Colonic mucosa (tissue), 4 donors: ENCODE measurements around the gene UBC. TPM values are rescaled to one million over a fixed set of nuclear protein-coding genes. Genes with fewer than 3 reads are reported as not detected.
A peak's percentile ranks its signal among the peaks of the same experiment; 100 is the strongest.

ENCODE experiments used
- DNase-seq: peaks from one replicate; pipeline ENCODE4 v3.0.0-alpha.2; 2020
- H3K27ac ChIP-seq: fragments of 200-600 bp; one replicate; pipeline ENCODE4 v1.8.0; 2021
- H3K27me3 ChIP-seq: fragments of 200-600 bp; one replicate; pipeline ENCODE4 v1.8.0; 2021
- H3K36me3 ChIP-seq: fragments of 200-600 bp; one replicate; pipeline ENCODE4 v1.8.0; 2021
- H3K4me1 ChIP-seq: fragments of 200-600 bp; one replicate; pipeline ENCODE4 v1.8.0; 2021; ENCODE audit warnings: mild to moderate bottlenecking
- H3K4me3 ChIP-seq: fragments of 200-600 bp; one replicate; pipeline ENCODE4 v1.8.0; 2021
- H3K9ac ChIP-seq, 2 donors: one replicate each; pipeline ENCODE4 v1.7.0; 2013; ENCODE audit warnings: control low read depth in 2 of 2, low read depth in 2 of 2, low read length in 2 of 2
- H3K9me3 ChIP-seq: fragments of 200-600 bp; one replicate; pipeline ENCODE4 v1.8.0; 2021
- intact Hi-C: fragments of 100-400 bp; cut with DNase I; formaldehyde crosslinking; loops from one replicate; pipeline ENCODE4 v1.14.1; 2022
- total RNA-seq, 2 donors: library from RNA; stranded (reverse); fragmentation: NEBNext Ultra II Directional in 1 of 2; extraction: Animal tissue kit (Norgen Biotek cat#: 25700) in 1 of 2; gene quantifications; one replicate each; pipeline ENCODE4 v1.2.1, GENCODE V29; 2021
- TF ChIP-seq, protein P1 (sequence below): fragments of 200-600 bp; IDR thresholded peaks from one replicate; pipeline ENCODE4 v1.8.0; 2022; ENCODE audit warnings: antibody characterized with exemption, mild to moderate bottlenecking
- donor health status: healthy.
- donor health status: DM: no; HTN: no; CAD: no.
- donor health status: DM: no; HTN: no; CAD: no.

The UBC gene
- total RNA-seq, 2 donors from 2014 or later: 903 to 1,043 TPM

DNA sequence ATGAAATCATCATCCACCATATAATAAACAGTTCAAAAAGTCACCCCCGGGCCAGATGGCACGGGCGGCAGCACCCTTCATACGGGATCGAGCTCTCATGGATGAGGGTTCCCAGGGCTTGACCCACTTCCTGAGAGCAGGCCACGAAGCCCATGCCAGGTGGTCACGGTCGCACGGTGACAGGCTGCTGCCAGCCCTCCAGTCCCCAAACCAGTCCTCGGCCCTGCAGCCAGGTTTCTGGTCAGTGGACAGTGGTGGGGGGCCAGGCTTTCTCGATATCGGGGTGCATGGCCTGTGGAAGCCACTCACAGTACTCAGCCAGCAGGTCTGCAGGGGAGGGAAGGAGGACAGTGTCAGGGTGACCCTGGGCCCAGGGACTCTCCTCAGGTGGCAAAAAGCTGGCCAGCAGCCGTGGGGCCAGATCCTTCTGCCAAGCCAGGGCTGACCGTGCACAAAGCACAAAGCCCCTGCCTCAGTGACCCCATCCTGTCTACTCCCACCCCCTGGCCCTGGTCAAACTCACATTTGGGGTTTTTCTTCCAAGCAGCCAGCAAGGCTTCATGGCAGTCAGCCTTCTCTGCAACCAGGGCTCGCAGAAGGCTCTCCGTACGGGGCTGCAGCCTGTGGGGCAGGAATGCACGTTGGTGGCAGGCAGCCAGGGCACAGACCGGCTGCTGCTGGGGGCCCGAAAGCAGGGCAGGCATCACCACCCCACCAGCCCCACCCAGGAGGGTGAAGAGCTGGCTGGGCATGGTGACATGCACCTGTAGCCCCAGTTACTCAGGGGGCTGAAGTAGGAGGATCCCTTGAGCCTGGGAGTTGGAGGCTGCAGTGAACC is 33.3 kb upstream of the UBC start:
- Histone ChIP-seq H3K36me3 (no peaks in the 10 kb centered on the region), H3K27ac (no peak overlapping the region), H3K9ac (no peak overlapping the region)

DNA sequence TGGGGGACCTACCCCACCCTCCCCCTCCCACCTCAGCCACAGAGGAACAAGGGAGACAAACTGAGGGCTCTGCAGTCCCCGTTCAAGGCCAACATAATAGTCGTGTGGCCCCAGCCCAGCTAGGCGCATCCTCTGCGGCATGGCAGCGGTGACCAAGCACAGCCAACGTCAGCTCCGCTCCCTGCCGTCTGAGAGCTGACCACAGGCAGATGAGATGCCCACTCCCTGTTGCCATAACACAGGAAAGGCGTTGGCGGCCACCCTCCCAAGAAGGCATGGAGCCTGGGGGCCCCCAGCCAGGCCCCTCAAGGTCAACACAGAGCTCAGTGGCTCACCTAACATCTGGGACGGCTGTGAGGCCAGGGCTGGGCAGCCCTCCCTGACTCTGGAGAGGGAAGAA is 32.6 kb upstream of the UBC start:
- intact Hi-C loops: no loop called here
- TF ChIP-seq, protein P1, sequence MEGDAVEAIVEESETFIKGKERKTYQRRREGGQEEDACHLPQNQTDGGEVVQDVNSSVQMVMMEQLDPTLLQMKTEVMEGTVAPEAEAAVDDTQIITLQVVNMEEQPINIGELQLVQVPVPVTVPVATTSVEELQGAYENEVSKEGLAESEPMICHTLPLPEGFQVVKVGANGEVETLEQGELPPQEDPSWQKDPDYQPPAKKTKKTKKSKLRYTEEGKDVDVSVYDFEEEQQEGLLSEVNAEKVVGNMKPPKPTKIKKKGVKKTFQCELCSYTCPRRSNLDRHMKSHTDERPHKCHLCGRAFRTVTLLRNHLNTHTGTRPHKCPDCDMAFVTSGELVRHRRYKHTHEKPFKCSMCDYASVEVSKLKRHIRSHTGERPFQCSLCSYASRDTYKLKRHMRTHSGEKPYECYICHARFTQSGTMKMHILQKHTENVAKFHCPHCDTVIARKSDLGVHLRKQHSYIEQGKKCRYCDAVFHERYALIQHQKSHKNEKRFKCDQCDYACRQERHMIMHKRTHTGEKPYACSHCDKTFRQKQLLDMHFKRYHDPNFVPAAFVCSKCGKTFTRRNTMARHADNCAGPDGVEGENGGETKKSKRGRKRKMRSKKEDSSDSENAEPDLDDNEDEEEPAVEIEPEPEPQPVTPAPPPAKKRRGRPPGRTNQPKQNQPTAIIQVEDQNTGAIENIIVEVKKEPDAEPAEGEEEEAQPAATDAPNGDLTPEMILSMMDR: no peak
- H3K27me3 ChIP-seq: no peaks in the 10 kb centered on the region
- H3K27ac ChIP-seq: no peak overlapping the region
- no peaks in the 10 kb centered on the region for H3K36me3 ChIP-seq
- no peaks in the 10 kb centered on the region for H3K9me3 ChIP-seq
- no peak overlapping the region for H3K4me3 ChIP-seq
- no peaks in the 10 kb centered on the region for H3K4me1 ChIP-seq
- no peak for DNase-seq
- H3K9ac ChIP-seq: no peak overlapping the region

More for the DNA sequence above, 33.3 kb upstream of the UBC start:
- H3K27me3 ChIP-seq: no peaks in the 10 kb centered on the region
- intact Hi-C loops: no loop called here
- H3K9me3 ChIP-seq: no peaks in the 10 kb centered on the region
- H3K4me3 ChIP-seq: no peak overlapping the region
- no peak for DNase-seq
- no peaks in the 10 kb centered on the region for H3K4me1 ChIP-seq
- TF ChIP-seq, protein P1: no peak

DNA sequence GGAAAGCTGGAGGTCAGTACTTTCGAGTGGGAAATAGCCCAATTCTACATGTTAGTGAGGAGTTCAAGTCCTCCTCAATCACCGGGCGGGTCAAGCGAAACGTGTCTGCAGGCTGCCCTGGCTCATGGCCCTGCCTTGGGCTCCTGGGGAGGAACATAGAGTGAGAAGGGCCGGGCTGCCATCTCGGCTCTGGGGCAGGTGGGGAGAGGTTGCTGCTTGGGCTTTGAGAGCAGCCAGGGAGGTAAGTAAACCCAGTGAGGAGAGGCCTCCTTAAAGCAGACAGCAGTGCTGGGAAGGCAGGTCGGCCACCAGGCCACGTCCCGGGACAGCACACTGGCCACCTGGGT is 32.0 kb upstream of the UBC start:
- H3K27ac ChIP-seq: no peak overlapping the region
- H3K4me3 ChIP-seq: no peak overlapping the region
- H3K9me3 ChIP-seq: no peaks in the 10 kb centered on the region
- TF ChIP-seq, protein P1: no peak
- H3K9ac ChIP-seq: no peak overlapping the region
- no peak for DNase-seq
- no peaks in the 10 kb centered on the region for H3K36me3 ChIP-seq
- no peaks in the 10 kb centered on the region for H3K4me1 ChIP-seq
- no peaks in the 10 kb centered on the region for H3K27me3 ChIP-seq
- intact Hi-C loops: no loop called here

DNA sequence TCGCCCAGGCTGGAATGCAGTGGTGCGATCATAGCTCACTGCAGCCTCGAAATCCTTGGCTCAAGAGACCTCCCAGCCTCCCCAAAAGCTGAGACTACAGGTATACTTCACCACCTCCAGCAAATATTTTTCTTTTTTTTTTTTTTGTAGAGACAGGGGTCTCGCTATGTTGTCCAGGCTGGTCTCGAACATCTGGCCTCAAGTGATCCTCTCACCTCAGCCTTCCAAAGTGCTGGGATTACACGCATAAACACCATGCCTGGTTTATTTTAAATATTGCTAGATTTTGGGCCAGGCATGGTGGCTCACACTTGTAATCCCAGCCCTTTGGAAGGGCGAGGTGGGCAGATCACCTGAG is 26.7 kb upstream of the UBC start:
- no peak overlapping the region for H3K4me3 ChIP-seq
- no peaks in the 10 kb centered on the region for H3K36me3 ChIP-seq
- intact Hi-C loops: loop anchor here (5.0 kb wide), 1 partner anchor 46 kb away; the partner anchor contains the start of gene DHX37
- H3K9ac ChIP-seq: peak overlapping the region; percentile 45 to 47
- H3K27me3 ChIP-seq: no peaks in the 10 kb centered on the region
- peaks cover 3% of the 10 kb centered on the region for H3K4me1 ChIP-seq
- TF ChIP-seq, protein P1: no peak
- peak overlapping the region; percentile 90 for H3K27ac ChIP-seq
- DNase-seq: no peak
- no peaks in the 10 kb centered on the region for H3K9me3 ChIP-seq

DNA sequence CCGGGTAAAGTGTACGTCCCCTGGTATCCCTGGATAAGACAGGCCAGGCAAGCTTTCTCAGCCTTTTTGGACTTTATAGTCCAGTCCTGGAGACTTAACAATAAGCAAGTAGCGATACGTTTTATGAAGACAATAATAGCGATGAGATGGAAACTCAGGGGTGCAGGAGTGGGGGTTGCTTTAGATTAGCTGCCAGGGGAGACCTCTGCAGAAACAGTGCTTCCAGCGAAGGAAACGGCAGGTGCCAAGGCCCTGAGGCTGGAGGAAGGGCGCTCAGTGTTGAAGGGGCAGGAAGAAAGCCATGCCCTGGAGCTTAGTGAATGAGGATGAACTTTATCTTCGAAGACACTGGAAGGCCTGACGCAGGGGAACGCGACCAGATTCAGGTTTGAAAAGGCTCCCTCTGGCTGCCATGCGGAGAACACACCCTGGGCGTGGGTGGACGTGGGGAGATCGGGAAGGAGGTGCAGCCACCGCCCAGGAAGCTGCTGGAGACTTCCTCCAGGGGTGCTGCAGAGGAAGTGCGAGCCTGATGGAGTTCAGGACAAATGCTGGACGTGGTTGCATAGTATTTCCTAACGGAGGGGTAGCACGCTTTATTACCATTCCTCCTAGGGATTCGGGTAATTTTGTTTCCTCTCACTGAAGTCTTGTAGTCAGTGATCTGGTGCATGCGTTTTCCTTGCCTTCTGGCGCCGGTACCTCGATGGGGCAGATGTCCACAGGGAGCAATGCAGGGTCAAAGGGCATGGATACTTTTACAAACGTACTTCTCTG is 26.1 kb upstream of the UBC start:
- Histone ChIP-seq H3K4me3 (peak overlapping the region; percentile 34), H3K9me3 (no peaks in the 10 kb centered on the region), H3K27ac (peak overlapping the region; percentile 90), H3K27me3 (no peaks in the 10 kb centered on the region), H3K4me1 (peaks cover 3% of the 10 kb centered on the region), H3K9ac (peak overlapping the region; percentile 45 to 47), H3K36me3 (no peaks in the 10 kb centered on the region)
- TF ChIP-seq, protein P1: peak; percentile 93
- DNase-seq: peak; percentile 98
- intact Hi-C loops: loop anchor here (5.0 kb wide), 1 partner anchor 47 kb away; the partner anchor contains the start of gene DHX37
